SK-N-SH (cell line): ENCODE results near the gene ZBTB17.

ENCODE experiments used
- CTCF ChIP-seq: fragments of 200-600 bp; sonication (generic); IDR thresholded peaks from 2 replicates; pipeline ENCODE4 v1.6.1; 2017; ENCODE audit warnings: antibody characterized with exemption, mild to moderate bottlenecking, moderate library complexity
- GATA2 ChIP-seq: sonication (generic); formaldehyde crosslinking; IDR thresholded peaks from 2 replicates; pipeline ENCODE4 v1.5.0; 2020; ENCODE audit warnings: mild to moderate bottlenecking, missing genetic modification reagents
- PBX3 ChIP-seq: IDR thresholded peaks from 2 replicates; pipeline ENCODE4; 2012
- YY1 ChIP-seq: IDR thresholded peaks from 2 replicates; pipeline ENCODE4 v1.4.0; 2012; ENCODE audit warnings: low read depth, mild to moderate bottlenecking

GRCh38 chr1:15923241-15923640, 52.7 kb downstream of the ZBTB17 start:
- TF ChIP-seq PBX3 (no peak), GATA2 (CRISPR knock-in tag) (no peak), YY1 (no peak), CTCF (no peak)
